Astrocyte (in vitro differentiated cells and primary cell): ENCODE data around the gene TMTC4.
A peak's percentile ranks its signal among the peaks of the same experiment; 100 is the strongest.

ENCODE experiments used
- CTCF ChIP-seq: IDR thresholded peaks from 2 replicates; pipeline ENCODE4 v1.5.1; 2011; ENCODE audit warnings: low read depth, mild to moderate bottlenecking, inconsistent platforms, low read length, moderate library complexity; ENCODE audit not compliant: insufficient read depth
- EZH2 ChIP-seq: IDR thresholded peaks from 2 replicates; pipeline ENCODE4 v1.6.1; 2012; ENCODE audit warnings: mild to moderate bottlenecking, low read length, inconsistent platforms; ENCODE audit not compliant: insufficient read depth

GRCh38 chr13:100694722-100695508 is 20.3 kb upstream of the TMTC4 start:
- TF ChIP-seq CTCF (peak; percentile 44), EZH2 (no peak)
